IgD-negative memory B cell (primary cell): ENCODE results near the gene TOB2. TPM values are rescaled to one million over a fixed set of nuclear protein-coding genes. Genes with fewer than 3 reads are reported as not detected.
"Not testable (repeated sequence)": the region's sequence is repeated elsewhere in the genome, so short reads cannot be mapped to it uniquely, and the experiment has no call there.

ENCODE experiments used
- H3K27ac Mint-ChIP-seq, 3 donors: one replicate each; pipeline ENCODE4 v1.8.0; 2020 to 2022; ENCODE audit warnings: mild to moderate bottlenecking in 3 of 3, mixed read lengths in 3 of 3, moderate library complexity in 1 of 3
- H3K27me3 Mint-ChIP-seq: one replicate; pipeline ENCODE4 v1.8.0; 2021; ENCODE audit warnings: mixed read lengths
- H3K36me3 Mint-ChIP-seq: one replicate; pipeline ENCODE4 v1.8.0; 2020; ENCODE audit warnings: mild to moderate bottlenecking, mixed read lengths
- H3K4me1 Mint-ChIP-seq, 3 donors: one replicate each; pipeline ENCODE4 v1.8.0; 2020 to 2022; ENCODE audit warnings: mixed read lengths in 3 of 3, mild to moderate bottlenecking in 1 of 3
- H3K4me3 Mint-ChIP-seq, 4 donors: one replicate each; pipeline ENCODE4 v1.8.0; 2020 to 2022; ENCODE audit warnings: mild to moderate bottlenecking in 4 of 4, mixed read lengths in 4 of 4, moderate library complexity in 3 of 4
- H3K9me3 Mint-ChIP-seq, 3 donors: one replicate each; pipeline ENCODE4 v1.8.0; 2020 to 2021; ENCODE audit warnings: mixed read lengths in 3 of 3, mild to moderate bottlenecking in 1 of 3
- polyA plus RNA-seq: library from polyadenylated mRNA; unstranded; fragments of 300-500 nt; fragmentation: Illumina TruSeq; gene quantifications from one replicate; pipeline ENCODE4 v1.2.3, GENCODE V29; 2021

The TOB2 gene
- polyA plus RNA-seq, 1 donor from 2014 or later, result 52.2 TPM

GRCh38 chr22:41478473-41478872 lies 31.9 kb upstream of the TOB2 start:
- Mint-ChIP-seq H3K9me3 (no peaks in the 10 kb centered on the region), H3K27ac (peak overlapping the region; percentile 54 to 94 (median 91)), H3K4me1 (peaks cover 57 to 63% (median 61%) of the 10 kb centered on the region in 3 donors), H3K36me3 (peaks cover 1% of the 10 kb centered on the region), H3K27me3 (no peaks in the 10 kb centered on the region), H3K4me3 (peak overlapping the region; percentile 62 to 88 (median 80))

DNA sequence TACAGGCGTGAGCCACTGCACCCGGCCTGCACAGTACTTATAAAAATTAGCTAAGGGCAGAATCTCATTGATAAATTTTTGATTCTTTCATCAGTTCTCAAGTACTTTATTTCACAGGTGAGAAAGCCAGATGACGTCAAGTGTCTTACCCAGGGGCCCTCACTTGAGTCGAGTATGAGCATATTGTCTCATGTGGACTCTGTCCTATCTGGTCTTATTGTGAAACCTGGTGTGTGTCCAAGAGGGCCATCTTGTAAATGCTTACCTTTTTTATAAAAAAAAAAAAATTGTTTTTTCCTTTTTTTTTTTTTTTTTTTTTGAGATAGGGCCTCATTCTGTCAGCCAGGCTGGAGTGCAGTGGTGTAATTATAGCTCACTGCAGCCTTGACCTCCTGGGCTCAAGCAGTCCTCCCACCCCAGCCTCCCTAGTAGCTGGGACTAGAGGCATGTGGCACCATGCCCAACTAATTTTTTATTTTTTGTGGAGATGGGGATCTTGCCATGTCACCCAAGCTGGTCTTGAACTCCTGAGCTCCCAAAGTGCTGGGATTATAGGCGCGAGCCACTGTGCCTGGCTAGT lies 28.4 kb upstream of the TOB2 start:
- peaks cover 1% of the 10 kb centered on the region for H3K36me3 Mint-ChIP-seq
- H3K27ac Mint-ChIP-seq, result peak overlapping the region; percentile 27 to 90 (median 76)
- no peaks in the 10 kb centered on the region for H3K27me3 Mint-ChIP-seq
- H3K4me1 Mint-ChIP-seq, result peaks cover 41 to 55% (median 43%) of the 10 kb centered on the region in 3 donors
- H3K9me3 Mint-ChIP-seq, result no peaks in the 10 kb centered on the region
- peak overlapping the region in 3 of 4 donors; percentile 72 to 81 (median 80) for H3K4me3 Mint-ChIP-seq

GRCh38 chr22:41471568-41471967 lies 25.0 kb upstream of the TOB2 start:
- Mint-ChIP-seq H3K27me3 (no peaks in the 10 kb centered on the region), H3K27ac (peak overlapping the region in 2 of 3 donors; percentile 23 to 34), H3K4me1 (peaks cover 34 to 57% (median 40%) of the 10 kb centered on the region in 3 donors), H3K36me3 (peaks cover 1% of the 10 kb centered on the region), H3K4me3 (peak overlapping the region in 3 of 4 donors; percentile 2 to 87 (median 52)), H3K9me3 (no peaks in the 10 kb centered on the region)

DNA sequence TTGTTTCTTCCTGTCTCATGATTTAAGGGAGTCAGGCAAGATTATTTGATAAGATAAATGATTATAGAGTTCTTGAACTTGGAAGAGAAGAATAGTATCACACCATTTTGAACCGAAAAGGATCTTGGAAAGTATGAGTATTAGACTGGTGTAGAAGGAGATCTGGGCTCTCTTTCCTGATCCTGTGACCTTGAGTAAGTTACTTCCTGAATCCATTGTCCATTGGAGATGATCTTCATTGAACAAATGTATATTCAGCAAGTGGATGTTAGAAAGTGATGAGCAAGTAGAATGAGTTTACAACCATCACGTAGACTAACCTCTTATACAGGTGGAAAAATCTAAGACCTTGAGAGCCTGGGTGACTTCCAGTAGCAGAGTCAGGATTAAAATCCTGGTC lies 24.3 kb upstream of the TOB2 start:
- H3K27ac Mint-ChIP-seq, result peak overlapping the region; percentile 39 to 95 (median 64)

DNA sequence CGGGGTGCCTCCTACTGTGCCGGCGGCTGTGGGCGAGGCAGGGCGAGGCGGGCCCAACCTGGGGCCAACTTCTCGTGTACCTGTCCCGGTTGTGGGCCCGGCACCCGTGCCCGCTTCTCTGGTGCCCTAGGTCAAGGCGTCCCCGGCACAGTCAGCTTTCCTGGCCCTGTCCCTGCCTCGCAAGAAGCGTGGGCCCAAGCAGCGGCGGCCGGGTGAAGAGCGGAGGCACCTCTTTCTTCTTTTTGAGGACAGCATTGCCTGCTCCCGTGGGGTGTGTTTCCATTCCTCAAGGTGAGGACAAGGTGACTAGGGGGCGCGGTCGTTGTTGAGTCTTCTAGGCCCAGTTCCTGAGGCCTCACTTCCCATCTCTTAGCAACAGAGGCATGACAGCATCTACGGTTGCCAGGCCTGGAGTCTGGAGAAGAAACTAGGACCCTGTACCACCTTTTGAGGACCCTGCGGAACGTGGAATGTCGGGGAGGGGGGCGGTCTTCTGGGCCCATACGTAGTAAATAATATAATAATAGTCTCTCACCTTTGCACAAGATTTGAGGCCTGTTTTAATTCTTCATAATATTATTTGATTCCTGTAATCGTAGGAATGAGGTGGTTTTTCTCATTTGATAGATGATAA lies 22.7 kb upstream of the TOB2 start:
- H3K9me3 Mint-ChIP-seq, result no peaks in the 10 kb centered on the region
- no peaks in the 10 kb centered on the region for H3K36me3 Mint-ChIP-seq
- peaks cover 30 to 53% (median 35%) of the 10 kb centered on the region in 3 donors for H3K4me1 Mint-ChIP-seq
- H3K27ac Mint-ChIP-seq, result peak overlapping the region; percentile 95 to 100 (median 99)
- no peaks in the 10 kb centered on the region for H3K27me3 Mint-ChIP-seq
- H3K4me3 Mint-ChIP-seq, result peak overlapping the region; percentile 88 to 99 (median 92)

More for the DNA sequence above, 24.3 kb upstream of the TOB2 start:
- Mint-ChIP-seq H3K9me3 (no peaks in the 10 kb centered on the region), H3K4me1 (peaks cover 31 to 53% (median 39%) of the 10 kb centered on the region in 3 donors), H3K36me3 (peaks cover 1% of the 10 kb centered on the region), H3K4me3 (peak overlapping the region in 2 of 4 donors; percentile 87 to 99), H3K27me3 (no peaks in the 10 kb centered on the region)

DNA sequence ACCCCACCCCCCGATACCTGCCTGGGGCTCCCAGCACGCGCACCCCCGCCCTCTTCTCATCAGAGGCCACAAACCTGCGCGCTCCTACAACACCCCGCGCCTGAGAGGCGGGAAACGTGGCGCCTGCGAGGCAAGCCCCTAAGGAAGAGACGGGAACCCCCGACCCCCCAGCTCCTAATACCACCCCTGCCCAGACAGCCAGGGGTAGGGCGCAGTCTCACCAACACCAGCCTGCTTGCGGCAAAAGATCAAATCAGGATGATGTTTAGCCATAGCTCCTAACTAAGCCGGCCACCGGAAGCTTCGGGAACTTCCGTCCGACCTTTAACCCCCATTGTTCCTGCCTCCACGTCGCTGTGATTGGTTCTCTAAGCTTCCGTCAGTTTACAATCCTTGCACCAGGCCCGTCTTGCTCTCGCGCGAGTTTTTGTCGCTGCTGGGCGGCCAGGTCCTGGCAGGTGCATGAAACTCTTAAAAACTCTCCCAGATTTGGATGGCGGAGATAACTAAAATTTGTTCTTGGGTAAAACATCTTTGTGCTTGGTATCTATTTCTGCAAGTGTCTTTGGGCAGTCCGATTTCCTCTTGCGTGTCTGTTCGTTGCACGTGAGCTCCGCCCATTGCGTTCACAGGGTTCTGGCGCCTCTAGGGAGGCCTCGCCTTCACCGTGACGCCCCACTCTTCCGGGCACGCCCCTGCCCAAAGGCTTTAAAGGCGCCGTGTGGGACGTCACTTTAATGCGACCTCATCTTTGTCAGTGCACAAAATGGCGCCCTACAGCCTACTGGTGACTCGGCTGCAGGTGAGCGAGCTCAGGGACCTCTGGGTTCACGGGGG lies 22.0 kb upstream of the TOB2 start, which contains the start of the genes ACO2 and PHF5A:
Gene ACO2, plus strand, starts transcription at position 737 of the 837 bp plus-strand sequence. Its CDS starts 30 bp downstream, at position 767.
Gene PHF5A, minus strand, starts transcription at position 312 of the 837 bp plus-strand sequence. Its CDS starts 39 bp downstream, at position 273.
- Mint-ChIP-seq H3K27me3 (no peaks in the 10 kb centered on the region), H3K4me3 (peak within 1 kb of the TSS; percentile 88 to 99 (median 92)), H3K36me3 (no peaks in the 10 kb centered on the region), H3K9me3 (no peaks in the 10 kb centered on the region), H3K4me1 (peaks cover 25 to 50% (median 33%) of the 10 kb centered on the region in 3 donors), H3K27ac (peak within 1 kb of the TSS; percentile 95 to 100 (median 99))

DNA sequence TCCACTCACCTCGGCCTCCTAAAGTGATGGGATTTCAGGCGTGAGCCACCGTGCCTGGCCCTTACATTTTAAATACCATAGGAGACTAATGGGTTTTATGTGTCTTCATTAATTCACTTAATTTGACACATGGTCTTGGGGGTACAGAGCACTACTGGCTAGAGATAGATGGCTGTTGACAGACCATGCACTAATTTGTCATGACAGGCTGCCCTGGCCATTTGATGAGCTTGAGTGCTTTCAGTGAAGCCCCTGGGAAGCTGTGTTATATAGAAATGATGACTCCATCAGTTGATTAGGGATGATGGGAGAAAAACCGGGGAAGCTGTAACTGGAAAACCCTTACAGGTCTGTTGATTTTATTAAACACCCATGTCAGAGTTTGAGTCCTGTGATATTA lies 15.3 kb upstream of the TOB2 start:
- Mint-ChIP-seq H3K36me3 (no peaks in the 10 kb centered on the region), H3K9me3 (no peaks in the 10 kb centered on the region), H3K27me3 (no peaks in the 10 kb centered on the region), H3K4me1 (peaks cover 0 to 11% (median 6%) of the 10 kb centered on the region in 3 donors), H3K4me3 (peak overlapping the region in 1 of 4 donors; percentile 48), H3K27ac (peak overlapping the region in 1 of 3 donors; percentile 39)

GRCh38 chr22:41460071-41460470 lies 13.5 kb upstream of the TOB2 start:
- not testable (repeated sequence) for H3K27ac Mint-ChIP-seq, H3K27me3 Mint-ChIP-seq, H3K9me3 Mint-ChIP-seq, H3K36me3 Mint-ChIP-seq
- Mint-ChIP-seq H3K4me3 (peak overlapping the region in 1 of 4 donors; percentile 49), H3K4me1 (peaks cover 0 to 11% (median 5%) of the 10 kb centered on the region in 3 donors)

- H3K4me3 Mint-ChIP-seq, result no peak overlapping the region
- H3K27me3 Mint-ChIP-seq, result no peaks in the 10 kb centered on the region
- no peak overlapping the region for H3K27ac Mint-ChIP-seq
- H3K36me3 Mint-ChIP-seq, result no peaks in the 10 kb centered on the region
- no peaks in the 10 kb centered on the region for H3K9me3 Mint-ChIP-seq
- peaks cover 0 to 8% (median 5%) of the 10 kb centered on the region in 3 donors for H3K4me1 Mint-ChIP-seq
These were observed 12.8 kb upstream of the TOB2 start for GRCh38 chr22:41459431-41459830.

GRCh38 chr22:41458161-41458728 lies 11.6 kb upstream of the TOB2 start:
- no peaks in the 10 kb centered on the region for H3K36me3 Mint-ChIP-seq
- H3K9me3 Mint-ChIP-seq, result no peaks in the 10 kb centered on the region
- H3K4me1 Mint-ChIP-seq, result peaks cover 0 to 6% (median 3%) of the 10 kb centered on the region in 3 donors
- H3K4me3 Mint-ChIP-seq, result peak overlapping the region in 1 of 4 donors; percentile 22
- H3K27ac Mint-ChIP-seq, result peak overlapping the region in 1 of 3 donors; percentile 59
- no peaks in the 10 kb centered on the region for H3K27me3 Mint-ChIP-seq

DNA sequence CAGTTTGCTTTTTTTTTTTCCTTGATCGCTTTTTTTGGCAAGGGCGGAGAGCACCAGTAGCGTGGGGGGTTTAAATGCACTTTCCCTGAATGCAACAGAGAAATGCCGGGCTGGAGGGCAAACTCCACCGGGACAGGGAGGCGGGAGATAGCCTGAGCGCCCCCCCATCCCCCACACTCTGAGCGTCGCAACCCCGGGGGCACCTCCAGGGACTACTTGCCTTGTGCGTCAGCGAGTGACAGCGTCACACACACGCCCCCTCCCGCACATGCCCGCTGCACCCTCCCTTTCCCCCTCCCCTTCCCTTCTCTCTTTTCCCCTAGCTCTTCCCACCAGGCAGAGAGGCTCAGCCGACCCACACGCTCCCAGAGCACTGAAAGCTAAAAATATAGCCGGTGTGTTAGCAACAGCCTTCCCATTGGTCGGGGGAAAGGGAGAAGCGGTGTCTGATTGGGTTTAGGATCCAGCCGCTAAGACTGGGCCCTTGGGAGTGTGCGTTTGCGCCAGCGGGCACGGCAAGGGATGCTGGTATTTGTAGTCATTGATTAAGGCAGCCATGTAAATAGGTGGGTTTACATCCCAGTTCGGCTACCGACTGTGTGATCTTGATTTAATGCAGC lies 1.7 kb upstream of the TOB2 start:
- peaks cover 0 to 2% (median 0%) of the 10 kb centered on the region in 3 donors for H3K9me3 Mint-ChIP-seq
- H3K36me3 Mint-ChIP-seq, result peaks cover 5% of the 10 kb centered on the region
- peaks cover 14 to 23% (median 21%) of the 10 kb centered on the region in 3 donors for H3K4me1 Mint-ChIP-seq
- peak overlapping the region; percentile 80 to 97 (median 95) for H3K4me3 Mint-ChIP-seq
- no peaks in the 10 kb centered on the region for H3K27me3 Mint-ChIP-seq
- peak overlapping the region; percentile 91 to 100 (median 99) for H3K27ac Mint-ChIP-seq

- Mint-ChIP-seq H3K9me3 (peaks cover 0 to 2% (median 0%) of the 10 kb centered on the region in 3 donors), H3K4me1 (peaks cover 19 to 27% (median 25%) of the 10 kb centered on the region in 3 donors), H3K27me3 (peaks cover 1% of the 10 kb centered on the region), H3K36me3 (peaks cover 5% of the 10 kb centered on the region), H3K4me3 (peak overlapping the region; percentile 80 to 97 (median 95)), H3K27ac (peak overlapping the region; percentile 91 to 100 (median 99))
These were observed 1.0 kb upstream of the TOB2 start for GRCh38 chr22:41447435-41448188.

- peak overlapping the region; percentile 80 to 97 (median 95) for H3K4me3 Mint-ChIP-seq
- peaks cover 28 to 34% (median 28%) of the 10 kb centered on the region in 3 donors for H3K4me1 Mint-ChIP-seq
- peak overlapping the region; percentile 91 to 99 (median 99) for H3K27ac Mint-ChIP-seq
- peaks cover 1% of the 10 kb centered on the region for H3K27me3 Mint-ChIP-seq
- peaks cover 0 to 2% (median 0%) of the 10 kb centered on the region in 3 donors for H3K9me3 Mint-ChIP-seq
- peaks cover 5% of the 10 kb centered on the region for H3K36me3 Mint-ChIP-seq
These were observed 522 bp downstream of the TOB2 start for GRCh38 chr22:41446057-41446501.
